Hepatocyte (in vitro differentiated cells): ENCODE measurements around the gene ABI1.

ENCODE experiments used
- EZH2 ChIP-seq: fragments of 200-600 bp; sonication (generic); IDR thresholded peaks from 2 replicates; pipeline ENCODE4 v1.6.1; 2016; ENCODE audit warnings: antibody characterized with exemption, mild to moderate bottlenecking, borderline replicate concordance
- EZH2phosphoT487 ChIP-seq: fragments of 200-600 bp; sonication (generic); IDR thresholded peaks from one replicate; pipeline ENCODE4 v1.6.1; 2018; ENCODE audit warnings: antibody characterized with exemption, mild to moderate bottlenecking, low read depth, moderate library complexity; ENCODE audit not compliant: unreplicated experiment, severe bottlenecking
- TF ChIP-seq, protein P1 (sequence below): fragments of 200-600 bp; sonication (generic); IDR thresholded peaks from 2 replicates; pipeline ENCODE4 v1.5.1; 2016; ENCODE audit warnings: antibody characterized with exemption, mild to moderate bottlenecking; ENCODE audit not compliant: poor library complexity

DNA sequence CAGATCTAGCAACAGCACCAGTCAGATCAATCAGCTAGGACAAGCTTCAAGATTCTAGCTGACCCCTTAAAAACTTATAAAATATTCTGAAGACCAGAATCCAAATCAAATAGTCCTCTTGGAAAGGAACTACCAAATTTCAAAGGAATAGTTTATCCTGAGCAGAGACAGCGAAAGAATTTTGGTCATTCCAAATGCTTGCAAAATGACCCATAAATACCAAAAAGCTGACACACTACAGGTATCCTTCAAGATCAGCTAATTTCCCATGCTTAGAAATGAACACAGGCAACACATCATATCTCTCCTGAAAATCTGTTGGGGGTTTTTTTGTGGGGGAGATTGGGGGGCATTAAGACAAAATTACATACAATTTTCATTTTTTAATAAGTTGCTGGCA, 84.5 kb downstream of the ABI1 start:
- TF ChIP-seq, protein P1, sequence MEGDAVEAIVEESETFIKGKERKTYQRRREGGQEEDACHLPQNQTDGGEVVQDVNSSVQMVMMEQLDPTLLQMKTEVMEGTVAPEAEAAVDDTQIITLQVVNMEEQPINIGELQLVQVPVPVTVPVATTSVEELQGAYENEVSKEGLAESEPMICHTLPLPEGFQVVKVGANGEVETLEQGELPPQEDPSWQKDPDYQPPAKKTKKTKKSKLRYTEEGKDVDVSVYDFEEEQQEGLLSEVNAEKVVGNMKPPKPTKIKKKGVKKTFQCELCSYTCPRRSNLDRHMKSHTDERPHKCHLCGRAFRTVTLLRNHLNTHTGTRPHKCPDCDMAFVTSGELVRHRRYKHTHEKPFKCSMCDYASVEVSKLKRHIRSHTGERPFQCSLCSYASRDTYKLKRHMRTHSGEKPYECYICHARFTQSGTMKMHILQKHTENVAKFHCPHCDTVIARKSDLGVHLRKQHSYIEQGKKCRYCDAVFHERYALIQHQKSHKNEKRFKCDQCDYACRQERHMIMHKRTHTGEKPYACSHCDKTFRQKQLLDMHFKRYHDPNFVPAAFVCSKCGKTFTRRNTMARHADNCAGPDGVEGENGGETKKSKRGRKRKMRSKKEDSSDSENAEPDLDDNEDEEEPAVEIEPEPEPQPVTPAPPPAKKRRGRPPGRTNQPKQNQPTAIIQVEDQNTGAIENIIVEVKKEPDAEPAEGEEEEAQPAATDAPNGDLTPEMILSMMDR: no peak
- TF ChIP-seq EZH2phosphoT487 (no peak), EZH2 (no peak)
